Gastrocnemius medialis (tissue), 4 donors: ENCODE results near the gene SF3A1. TPM values are rescaled to one million over a fixed set of nuclear protein-coding genes. Genes with fewer than 3 reads are reported as not detected.

ENCODE experiments used
- ATAC-seq, 2 donors: fragments of 150-250 bp; one replicate each; pipeline ENCODE4 v1.9.1; 2016
- DNase-seq, 2 donors: peaks; one replicate each; pipeline ENCODE4 v3.0.0-alpha.2; 2019
- H3K27ac ChIP-seq, 4 donors: fragments of 200-600 bp; sonication (generic); 1 replicate in 1 of 4; 2 replicates in 3 of 4; pipeline ENCODE4 v1.5.1; 2016 to 2018; ENCODE audit warnings: mild to moderate bottlenecking in 2 of 4, moderate library complexity in 1 of 4
- H3K27me3 ChIP-seq, 3 donors: fragments of 200-600 bp; sonication (generic) in 2 of 3; 1 replicate in 1 of 3; 2 replicates in 2 of 3; pipeline versions ENCODE4 v1.5.1 to v1.6.0; 2016 to 2019; ENCODE audit warnings: mild to moderate bottlenecking in 1 of 3, moderate library complexity in 1 of 3
- H3K36me3 ChIP-seq, 2 donors: fragments of 200-600 bp; sonication (generic) in 1 of 2; one replicate each; pipeline ENCODE4 v1.5.1; 2017 to 2018
- H3K4me1 ChIP-seq, 2 donors: fragments of 200-600 bp; sonication (generic) in 1 of 2; one replicate each; pipeline ENCODE4 v1.5.1; 2016 to 2017; ENCODE audit warnings: mild to moderate bottlenecking in 2 of 2
- H3K4me3 ChIP-seq, 4 donors: fragments of 200-600 bp; sonication (generic) in 3 of 4; 1 replicate in 1 of 4; 2 replicates in 3 of 4; pipeline ENCODE4 v1.5.1; 2016 to 2019; ENCODE audit warnings: mild to moderate bottlenecking in 2 of 4
- H3K9me3 ChIP-seq, 3 donors: fragments of 200-600 bp; sonication (generic) in 2 of 3; 1 replicate in 1 of 3; 2 replicates in 2 of 3; pipeline ENCODE4 v1.5.1; 2016 to 2019
- POLR2A ChIP-seq, 2 donors: fragments of 450-650 bp; IDR thresholded peaks; one replicate each; pipeline ENCODE4 v1.6.1; 2017; ENCODE audit warnings: antibody characterized with exemption in 2 of 2, mild to moderate bottlenecking in 2 of 2, moderate library complexity in 2 of 2
- in situ Hi-C, 4 donors: fragments of 200-750 bp; cut with MboI; loops; one replicate each; pipeline versions ENCODE4 v1.15.0 to v1.8.0; 2017; ENCODE audit warnings: low sequenced_read_pairs in 4 of 4
- intact Hi-C: fragments of 100-400 bp; cut with DNase I; formaldehyde crosslinking; loops from one replicate; pipeline ENCODE4 v1.15.1; 2023; ENCODE audit warnings: low total_unique reads
- total RNA-seq, 4 donors: library from RNA; depleted of rRNA; stranded (reverse); fragments of >200 nt; gene quantifications; one replicate each; pipeline versions ENCODE4 v1.1.0 to v1.2.3, GENCODE V29; 2016
- TF ChIP-seq, protein P1 (sequence below), 5 experiments: fragments of 450-650 bp in 3 of 5; fragments of 200-600 bp in 2 of 5; sonication (generic) in 2 of 5; IDR thresholded peaks in 4 of 5; conservative IDR thresholded peaks in 1 of 5; 1 replicate in 4 of 5; 2 replicates in 1 of 5; pipeline ENCODE4 v1.5.1; 2016 to 2019; ENCODE audit warnings: antibody characterized with exemption in 5 of 5, mild to moderate bottlenecking in 3 of 5, moderate library complexity in 3 of 5

Gene SF3A1
- total RNA-seq, 4 donors from 2014 or later = 36.0 to 145 (median 94.5) TPM

GRCh38 chr22:30348404-30348803 is 8.3 kb downstream of the SF3A1 start:
- no peak for ATAC-seq
- intact Hi-C loops = no loop called here

DNA sequence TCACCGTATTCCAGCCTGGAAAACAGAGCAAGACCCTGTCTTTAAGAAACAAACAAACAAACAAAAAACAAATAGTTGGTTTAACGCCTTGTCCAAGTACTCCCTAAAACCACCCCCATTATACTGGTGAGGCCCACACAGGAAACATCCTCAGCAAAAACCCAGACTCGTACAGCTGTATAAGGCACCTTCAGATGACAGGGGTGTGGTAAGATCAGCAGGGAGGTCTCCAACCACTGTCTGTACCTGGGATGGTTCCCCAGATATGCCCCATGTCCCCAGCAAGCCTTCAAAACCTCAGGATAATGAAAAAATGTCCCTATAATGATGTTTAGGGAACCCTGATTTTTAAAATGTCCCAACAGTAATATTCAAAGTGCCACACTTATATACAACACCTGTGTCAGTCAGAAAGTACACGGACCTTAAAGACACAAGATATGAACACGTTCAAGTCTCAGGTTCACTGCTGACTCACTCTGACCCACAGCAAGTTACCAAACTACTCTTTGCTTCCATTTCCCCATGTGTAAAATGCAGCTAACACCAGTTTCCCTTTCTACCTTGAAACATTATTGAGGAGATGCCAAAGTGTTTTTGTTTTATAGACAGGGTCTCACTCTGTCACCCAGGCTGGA is 9.3 kb downstream of the SF3A1 start:
- TF ChIP-seq, protein P1, sequence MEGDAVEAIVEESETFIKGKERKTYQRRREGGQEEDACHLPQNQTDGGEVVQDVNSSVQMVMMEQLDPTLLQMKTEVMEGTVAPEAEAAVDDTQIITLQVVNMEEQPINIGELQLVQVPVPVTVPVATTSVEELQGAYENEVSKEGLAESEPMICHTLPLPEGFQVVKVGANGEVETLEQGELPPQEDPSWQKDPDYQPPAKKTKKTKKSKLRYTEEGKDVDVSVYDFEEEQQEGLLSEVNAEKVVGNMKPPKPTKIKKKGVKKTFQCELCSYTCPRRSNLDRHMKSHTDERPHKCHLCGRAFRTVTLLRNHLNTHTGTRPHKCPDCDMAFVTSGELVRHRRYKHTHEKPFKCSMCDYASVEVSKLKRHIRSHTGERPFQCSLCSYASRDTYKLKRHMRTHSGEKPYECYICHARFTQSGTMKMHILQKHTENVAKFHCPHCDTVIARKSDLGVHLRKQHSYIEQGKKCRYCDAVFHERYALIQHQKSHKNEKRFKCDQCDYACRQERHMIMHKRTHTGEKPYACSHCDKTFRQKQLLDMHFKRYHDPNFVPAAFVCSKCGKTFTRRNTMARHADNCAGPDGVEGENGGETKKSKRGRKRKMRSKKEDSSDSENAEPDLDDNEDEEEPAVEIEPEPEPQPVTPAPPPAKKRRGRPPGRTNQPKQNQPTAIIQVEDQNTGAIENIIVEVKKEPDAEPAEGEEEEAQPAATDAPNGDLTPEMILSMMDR (IDR thresholded peaks at IDR 0.05 in 4 of 5, conservative IDR thresholded peaks at IDR 0.05 in 1 of 5) = no peak
- TF ChIP-seq POLR2A (IDR thresholded peaks at IDR 0.05) = no peak
- no peak for DNase-seq
- H3K27me3 ChIP-seq = no peaks in the 10 kb centered on the region
- no peaks in the 10 kb centered on the region for H3K9me3 ChIP-seq
- H3K36me3 ChIP-seq = peaks cover 0 to 93% of the 10 kb centered on the region in 2 donors
- intact Hi-C loops = no loop called here
- H3K4me1 ChIP-seq = no peaks in the 10 kb centered on the region
- H3K27ac ChIP-seq = no peak overlapping the region
- H3K4me3 ChIP-seq = no peak overlapping the region
- in situ Hi-C loops = no loop called here
- peak in 1 of 2 donors; percentile 65 for ATAC-seq

More at GRCh38 chr22:30348404-30348803, 8.3 kb downstream of the SF3A1 start:
- Histone ChIP-seq H3K27me3 (no peaks in the 10 kb centered on the region), H3K9me3 (no peaks in the 10 kb centered on the region), H3K4me3 (no peak overlapping the region), H3K36me3 (peaks cover 0 to 88% of the 10 kb centered on the region in 2 donors), H3K27ac (no peak overlapping the region), H3K4me1 (no peaks in the 10 kb centered on the region)
- DNase-seq = no peak
- TF ChIP-seq, protein P1 (IDR thresholded peaks at IDR 0.05 in 4 of 5, conservative IDR thresholded peaks at IDR 0.05 in 1 of 5) = no peak
- TF ChIP-seq POLR2A (IDR thresholded peaks at IDR 0.05) = no peak
- in situ Hi-C loops = no loop called here

GRCh38 chr22:30344447-30345200 is 12.1 kb downstream of the SF3A1 start:
- TF ChIP-seq POLR2A (IDR thresholded peaks at IDR 0.05) = no peak
- TF ChIP-seq, protein P1 (IDR thresholded peaks at IDR 0.05 in 4 of 5, conservative IDR thresholded peaks at IDR 0.05 in 1 of 5) = no peak
- DNase-seq (no peak), ATAC-seq (no peak)
- Histone ChIP-seq H3K9me3 (no peaks in the 10 kb centered on the region), H3K36me3 (peaks cover 1 to 95% of the 10 kb centered on the region in 2 donors), H3K27me3 (no peaks in the 10 kb centered on the region), H3K4me1 (peaks cover 18 to 19% of the 10 kb centered on the region in 2 donors), H3K4me3 (no peak overlapping the region), H3K27ac (no peak overlapping the region)
- in situ Hi-C loops (no loop called here), intact Hi-C loops (no loop called here)

DNA sequence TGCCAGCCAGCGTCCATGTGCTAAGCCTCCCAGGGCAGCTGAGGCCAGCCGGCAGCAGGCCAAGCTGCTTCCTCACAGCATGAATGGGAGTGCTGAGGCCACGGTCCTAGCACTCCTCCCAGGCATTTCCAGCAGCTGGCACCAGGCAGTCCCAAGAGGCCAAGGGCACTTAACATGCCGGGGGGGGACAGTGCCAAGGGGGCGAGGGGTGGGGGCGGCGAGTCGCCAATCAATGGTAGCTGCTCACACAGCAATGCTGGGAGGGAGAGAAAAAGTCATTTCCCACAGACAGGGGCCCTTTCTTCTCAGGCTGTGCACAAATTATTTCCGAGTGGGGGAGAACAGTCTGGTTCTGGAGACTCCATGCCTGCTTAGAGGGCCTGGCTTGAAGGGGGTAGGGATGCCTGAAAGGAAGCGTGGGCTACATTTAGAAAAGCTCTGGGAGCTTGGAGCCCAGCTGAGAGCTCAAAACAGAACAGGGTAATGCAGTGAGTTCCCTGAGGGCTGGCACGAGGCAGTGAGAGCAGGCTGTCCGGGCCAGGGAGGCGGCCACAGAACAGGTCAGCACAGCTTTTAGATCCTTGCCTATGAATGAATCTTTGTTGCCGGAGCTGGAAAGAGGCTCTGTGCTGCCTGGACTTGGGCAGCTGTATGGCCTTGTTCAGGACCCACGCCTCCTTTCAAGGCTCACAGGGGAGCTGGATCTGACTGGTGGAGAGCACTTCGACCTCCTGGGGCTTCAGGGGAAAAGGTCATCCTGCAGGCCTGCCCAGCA is 15.6 kb downstream of the SF3A1 start:
- Histone ChIP-seq H3K4me1 (peaks cover 28 to 38% of the 10 kb centered on the region in 2 donors), H3K4me3 (no peak overlapping the region), H3K9me3 (no peaks in the 10 kb centered on the region), H3K27ac (peak overlapping the region in 3 of 4 donors; percentile 34 to 70 (median 48)), H3K36me3 (peaks cover 3 to 100% of the 10 kb centered on the region in 2 donors), H3K27me3 (no peaks in the 10 kb centered on the region)
- in situ Hi-C loops = no loop called here
- peak; percentile 44 to 70 for ATAC-seq
- intact Hi-C loops = no loop called here
- DNase-seq = peak; percentile 24 to 86
- TF ChIP-seq, protein P1 (IDR thresholded peaks at IDR 0.05 in 4 of 5, conservative IDR thresholded peaks at IDR 0.05 in 1 of 5) = no peak
- TF ChIP-seq POLR2A (IDR thresholded peaks at IDR 0.05) = no peak
